ENCODE measurements around the gene AQP12B.

AQP12B gene

DNA sequence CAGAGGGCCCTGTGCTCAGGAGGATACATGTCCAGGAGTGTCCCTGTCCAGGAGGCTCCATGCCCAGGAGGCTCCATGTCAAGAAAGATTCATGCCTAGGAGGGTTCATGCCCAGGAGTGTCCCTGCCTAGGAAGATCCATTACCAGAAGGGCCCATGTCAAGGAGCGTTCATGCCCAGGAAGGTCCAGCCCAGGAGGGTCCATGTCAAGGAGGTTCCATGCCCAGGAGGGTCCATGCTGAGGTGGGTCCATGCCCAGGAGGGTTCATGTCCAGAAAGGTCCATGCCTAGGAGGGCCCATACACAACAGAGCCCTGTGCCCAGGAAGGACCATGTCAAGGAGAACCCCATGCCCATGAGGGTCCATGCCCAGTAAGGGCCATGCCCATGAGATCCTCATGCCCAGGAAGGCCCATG is 50.4 kb downstream of the AQP12B start:
- no peaks in the 10 kb centered on the region for H3K36me3 ChIP-seq (ENCODE audit: control insufficient read depth in 2 of 2, insufficient read depth in 1 of 2, low read length in 2 of 2)
- TF ChIP-seq, protein P1, sequence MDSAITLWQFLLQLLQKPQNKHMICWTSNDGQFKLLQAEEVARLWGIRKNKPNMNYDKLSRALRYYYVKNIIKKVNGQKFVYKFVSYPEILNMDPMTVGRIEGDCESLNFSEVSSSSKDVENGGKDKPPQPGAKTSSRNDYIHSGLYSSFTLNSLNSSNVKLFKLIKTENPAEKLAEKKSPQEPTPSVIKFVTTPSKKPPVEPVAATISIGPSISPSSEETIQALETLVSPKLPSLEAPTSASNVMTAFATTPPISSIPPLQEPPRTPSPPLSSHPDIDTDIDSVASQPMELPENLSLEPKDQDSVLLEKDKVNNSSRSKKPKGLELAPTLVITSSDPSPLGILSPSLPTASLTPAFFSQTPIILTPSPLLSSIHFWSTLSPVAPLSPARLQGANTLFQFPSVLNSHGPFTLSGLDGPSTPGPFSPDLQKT (IDR thresholded peaks at IDR 0.05; ENCODE audit: borderline replicate concordance, low read depth, low read length), result no peak
- TF ChIP-seq, protein P2, sequence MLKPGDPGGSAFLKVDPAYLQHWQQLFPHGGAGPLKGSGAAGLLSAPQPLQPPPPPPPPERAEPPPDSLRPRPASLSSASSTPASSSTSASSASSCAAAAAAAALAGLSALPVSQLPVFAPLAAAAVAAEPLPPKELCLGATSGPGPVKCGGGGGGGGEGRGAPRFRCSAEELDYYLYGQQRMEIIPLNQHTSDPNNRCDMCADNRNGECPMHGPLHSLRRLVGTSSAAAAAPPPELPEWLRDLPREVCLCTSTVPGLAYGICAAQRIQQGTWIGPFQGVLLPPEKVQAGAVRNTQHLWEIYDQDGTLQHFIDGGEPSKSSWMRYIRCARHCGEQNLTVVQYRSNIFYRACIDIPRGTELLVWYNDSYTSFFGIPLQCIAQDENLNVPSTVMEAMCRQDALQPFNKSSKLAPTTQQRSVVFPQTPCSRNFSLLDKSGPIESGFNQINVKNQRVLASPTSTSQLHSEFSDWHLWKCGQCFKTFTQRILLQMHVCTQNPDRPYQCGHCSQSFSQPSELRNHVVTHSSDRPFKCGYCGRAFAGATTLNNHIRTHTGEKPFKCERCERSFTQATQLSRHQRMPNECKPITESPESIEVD (tag by site-specific recombination; IDR thresholded peaks at IDR 0.05), result no peak
- no peak for TF ChIP-seq ZNF548 (tag by site-specific recombination; IDR thresholded peaks at IDR 0.05)
- no peak for TF ChIP-seq ZNF747 (tag by site-specific recombination; IDR thresholded peaks at IDR 0.05)
- TF ChIP-seq, protein P3, sequence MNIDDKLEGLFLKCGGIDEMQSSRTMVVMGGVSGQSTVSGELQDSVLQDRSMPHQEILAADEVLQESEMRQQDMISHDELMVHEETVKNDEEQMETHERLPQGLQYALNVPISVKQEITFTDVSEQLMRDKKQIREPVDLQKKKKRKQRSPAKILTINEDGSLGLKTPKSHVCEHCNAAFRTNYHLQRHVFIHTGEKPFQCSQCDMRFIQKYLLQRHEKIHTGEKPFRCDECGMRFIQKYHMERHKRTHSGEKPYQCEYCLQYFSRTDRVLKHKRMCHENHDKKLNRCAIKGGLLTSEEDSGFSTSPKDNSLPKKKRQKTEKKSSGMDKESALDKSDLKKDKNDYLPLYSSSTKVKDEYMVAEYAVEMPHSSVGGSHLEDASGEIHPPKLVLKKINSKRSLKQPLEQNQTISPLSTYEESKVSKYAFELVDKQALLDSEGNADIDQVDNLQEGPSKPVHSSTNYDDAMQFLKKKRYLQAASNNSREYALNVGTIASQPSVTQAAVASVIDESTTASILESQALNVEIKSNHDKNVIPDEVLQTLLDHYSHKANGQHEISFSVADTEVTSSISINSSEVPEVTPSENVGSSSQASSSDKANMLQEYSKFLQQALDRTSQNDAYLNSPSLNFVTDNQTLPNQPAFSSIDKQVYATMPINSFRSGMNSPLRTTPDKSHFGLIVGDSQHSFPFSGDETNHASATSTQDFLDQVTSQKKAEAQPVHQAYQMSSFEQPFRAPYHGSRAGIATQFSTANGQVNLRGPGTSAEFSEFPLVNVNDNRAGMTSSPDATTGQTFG (tag by site-specific recombination; IDR thresholded peaks at IDR 0.05; ENCODE audit: borderline replicate concordance), result no peak
- TF ChIP-seq SP7 (tag by site-specific recombination; IDR thresholded peaks at IDR 0.05), result no peak
- no peak for TF ChIP-seq OSR2 (tag by site-specific recombination; IDR thresholded peaks at IDR 0.05)
- TF ChIP-seq ZNF843 (tag by site-specific recombination; IDR thresholded peaks at IDR 0.05), result no peak
- no peak for TF ChIP-seq ZNF24 (tag by site-specific recombination; IDR thresholded peaks at IDR 0.05)
- no peak for TF ChIP-seq ZNF37A (tag by site-specific recombination; IDR thresholded peaks at IDR 0.05)
- TF ChIP-seq, protein P4, sequence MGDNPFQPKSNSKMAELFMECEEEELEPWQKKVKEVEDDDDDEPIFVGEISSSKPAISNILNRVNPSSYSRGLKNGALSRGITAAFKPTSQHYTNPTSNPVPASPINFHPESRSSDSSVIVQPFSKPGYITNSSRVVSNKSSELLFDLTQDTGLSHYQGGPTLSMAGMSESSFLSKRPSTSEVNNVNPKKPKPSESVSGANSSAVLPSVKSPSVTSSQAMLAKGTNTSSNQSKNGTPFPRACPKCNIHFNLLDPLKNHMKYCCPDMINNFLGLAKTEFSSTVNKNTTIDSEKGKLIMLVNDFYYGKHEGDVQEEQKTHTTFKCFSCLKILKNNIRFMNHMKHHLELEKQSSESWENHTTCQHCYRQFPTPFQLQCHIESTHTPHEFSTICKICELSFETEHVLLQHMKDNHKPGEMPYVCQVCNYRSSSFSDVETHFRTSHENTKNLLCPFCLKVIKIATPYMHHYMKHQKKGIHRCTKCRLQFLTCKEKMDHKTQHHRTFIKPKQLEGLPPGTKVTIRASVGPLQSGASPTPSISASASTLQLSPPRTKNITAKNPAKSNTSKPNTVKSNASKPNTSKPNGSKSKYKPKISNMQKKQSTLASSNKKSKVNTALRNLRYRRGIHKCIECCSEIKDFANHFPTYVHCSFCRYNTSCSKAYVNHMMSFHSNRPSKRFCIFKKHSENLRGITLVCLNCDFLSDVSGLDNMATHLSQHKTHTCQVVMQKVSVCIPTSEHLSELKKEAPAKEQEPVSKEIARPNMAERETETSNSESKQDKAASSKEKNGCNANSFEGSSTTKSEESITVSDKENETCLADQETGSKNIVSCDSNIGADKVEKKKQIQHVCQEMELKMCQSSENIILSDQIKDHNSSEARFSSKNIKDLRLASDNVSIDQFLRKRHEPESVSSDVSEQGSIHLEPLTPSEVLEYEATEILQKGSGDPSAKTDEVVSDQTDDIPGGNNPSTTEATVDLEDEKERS (tag by site-specific recombination; IDR thresholded peaks at IDR 0.05), result no peak
- no peak for TF ChIP-seq ZNF473 (tag by site-specific recombination; IDR thresholded peaks at IDR 0.05)
- TF ChIP-seq ZNF768 (tag by site-specific recombination; IDR thresholded peaks at IDR 0.05), result no peak
- TF ChIP-seq KLF16 (tag by site-specific recombination; IDR thresholded peaks at IDR 0.05), result no peak
- TF ChIP-seq, protein P5, sequence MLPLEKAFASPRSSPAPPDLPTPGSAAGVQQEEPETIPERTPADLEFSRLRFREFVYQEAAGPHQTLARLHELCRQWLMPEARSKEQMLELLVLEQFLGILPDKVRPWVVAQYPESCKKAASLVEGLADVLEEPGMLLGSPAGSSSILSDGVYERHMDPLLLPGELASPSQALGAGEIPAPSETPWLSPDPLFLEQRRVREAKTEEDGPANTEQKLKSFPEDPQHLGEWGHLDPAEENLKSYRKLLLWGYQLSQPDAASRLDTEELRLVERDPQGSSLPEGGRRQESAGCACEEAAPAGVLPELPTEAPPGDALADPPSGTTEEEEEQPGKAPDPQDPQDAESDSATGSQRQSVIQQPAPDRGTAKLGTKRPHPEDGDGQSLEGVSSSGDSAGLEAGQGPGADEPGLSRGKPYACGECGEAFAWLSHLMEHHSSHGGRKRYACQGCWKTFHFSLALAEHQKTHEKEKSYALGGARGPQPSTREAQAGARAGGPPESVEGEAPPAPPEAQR (tag by site-specific recombination; IDR thresholded peaks at IDR 0.05), result no peak
- TF ChIP-seq ZNF677 (tag by site-specific recombination; IDR thresholded peaks at IDR 0.05), result no peak
- no peak for TF ChIP-seq ZNF292 (tag by site-specific recombination; IDR thresholded peaks at IDR 0.05; ENCODE audit: borderline replicate concordance, low read depth)
- no peak for TF ChIP-seq ZNF239 (tag by site-specific recombination; IDR thresholded peaks at IDR 0.05)
- no peak overlapping the region for H3K27ac ChIP-seq (ENCODE audit: extremely low read depth, low read depth, low read length)
- CTCF ChIA-PET, result no interaction called here
- H3K4me1 ChIP-seq (ENCODE audit: control insufficient read depth, insufficient read depth, low read length), result no peaks in the 10 kb centered on the region
- no peak overlapping the region for H3K4me3 ChIP-seq (ENCODE audit: low read depth, low read length)
- POLR2A ChIA-PET, result no interaction called here
- no peaks in the 10 kb centered on the region for H3K9me3 ChIP-seq (ENCODE audit: control insufficient read depth, insufficient read depth, low read depth, low read length)

Measured in HEK293 (cell line).